SK-N-SH (cell line): ENCODE results near the gene SLC25A51. TPM values are rescaled to one million over a fixed set of nuclear protein-coding genes. Genes with fewer than 3 reads are reported as not detected.

Experiments
- CTCF ChIA-PET: fragments of 300-600, 350-600 bp; formaldehyde crosslinking; extraction: SDS; loops from one replicate; lab custom pipeline; 2021; lab: Yijun Ruan, JAX
- POLR2A ChIA-PET: fragments of 350-600 bp; sonication (Branson Sonifier 250); formaldehyde crosslinking; extraction: SDS; loops from one replicate; lab custom pipeline; 2020; ENCODE audit warnings: antibody characterized with exemption, inconsistent platforms; lab: Yijun Ruan, JAX
- DNase-seq: peaks from one replicate; pipeline ENCODE4 v3.0.0; 2012
- H2AFZ ChIP-seq: fragments of 200-600 bp; sonication (generic); 2 replicates; pipeline ENCODE4 v1.8.1; 2016; ENCODE audit warnings: antibody characterized with exemption, mild to moderate bottlenecking, low read depth
- H3F3A ChIP-seq: fragments of 200-600 bp; sonication (generic); replicated peaks from 2 replicates; pipeline ENCODE3; 2016; ENCODE audit warnings: antibody characterized with exemption, mild to moderate bottlenecking; ENCODE audit not compliant: insufficient read depth
- H3K27ac ChIP-seq, 2 experiments: fragments of 200-500 bp in 1 of 2; fragments of 200-600 bp in 1 of 2; sonication (Bioruptor generic) in 1 of 2; sonication (generic), shearing (Covaris generic) in 1 of 2; 2 replicates each; pipeline versions ENCODE4 v1.5.1 to v1.6.1; 2014 to 2016; ENCODE audit warnings: low read depth in 2 of 2, inconsistent platforms in 1 of 2, low read length in 1 of 2, mild to moderate bottlenecking in 1 of 2, mixed read lengths in 1 of 2
- H3K27me3 ChIP-seq: fragments of 200-600 bp; sonication (generic), shearing (Covaris generic); 2 replicates; pipeline ENCODE4 v1.6.1; 2016; ENCODE audit warnings: mixed run types; ENCODE audit not compliant: insufficient read depth
- H3K36me3 ChIP-seq, 2 experiments: fragments of 200-500 bp in 1 of 2; fragments of 200-600 bp in 1 of 2; sonication (Bioruptor generic) in 1 of 2; sonication (generic) in 1 of 2; replicated peaks in 1 of 2; 2 replicates each; pipeline versions ENCODE3 to v1.5.1; 2014 to 2016; ENCODE audit warnings: low read length in 1 of 2, mild to moderate bottlenecking in 1 of 2; ENCODE audit not compliant: insufficient read depth in 2 of 2, control insufficient read depth in 1 of 2
- H3K4me1 ChIP-seq, 2 experiments: fragments of 200-500 bp in 1 of 2; fragments of 200-600 bp in 1 of 2; sonication (Bioruptor generic) in 1 of 2; sonication (generic), shearing (Covaris generic) in 1 of 2; 2 replicates each; pipeline versions ENCODE4 v1.5.1 to v1.6.1; 2014 to 2016; ENCODE audit warnings: low read depth in 1 of 2, low read length in 1 of 2, mixed run types in 1 of 2; ENCODE audit not compliant: insufficient read depth in 2 of 2, control insufficient read depth in 1 of 2
- H3K4me2 ChIP-seq: fragments of 200-600 bp; sonication (generic), shearing (Covaris generic); 2 replicates; pipeline ENCODE4 v1.6.1; 2017; ENCODE audit warnings: mixed run types
- H3K4me3 ChIP-seq, 2 experiments: fragments of 200-500 bp in 1 of 2; fragments of 200-600 bp in 1 of 2; sonication (Bioruptor generic) in 1 of 2; sonication (generic), shearing (Covaris generic) in 1 of 2; 2 replicates each; pipeline versions ENCODE4 v1.5.1 to v1.8.1; 2014 to 2016; ENCODE audit warnings: low read depth in 2 of 2, inconsistent platforms in 1 of 2, low read length in 1 of 2, mild to moderate bottlenecking in 1 of 2, mixed read lengths in 1 of 2, moderate library complexity in 1 of 2
- H3K79me2 ChIP-seq: fragments of 200-600 bp; sonication (generic); 2 replicates; pipeline ENCODE4 v1.8.1; 2017; ENCODE audit warnings: mild to moderate bottlenecking; ENCODE audit not compliant: insufficient read depth
- H3K9ac ChIP-seq: fragments of 200-600 bp; sonication (generic); 2 replicates; pipeline ENCODE4 v1.6.1; 2017; ENCODE audit warnings: mixed run types
- H3K9me2 ChIP-seq: fragments of 200-600 bp; sonication (generic); 2 replicates; pipeline ENCODE4 v1.6.1; 2017; ENCODE audit warnings: mixed run types
- H3K9me3 ChIP-seq: fragments of 200-600 bp; sonication (generic); 2 replicates; pipeline ENCODE4 v1.6.1; 2017; ENCODE audit warnings: mixed run types, mild to moderate bottlenecking, moderate library complexity
- H4K20me1 ChIP-seq: fragments of 200-600 bp; sonication (generic); 2 replicates; pipeline ENCODE4 v1.6.1; 2017; ENCODE audit warnings: mild to moderate bottlenecking, mixed run types; ENCODE audit not compliant: insufficient read depth
- CHD2 ChIP-seq: fragments of 150-350 bp; IDR thresholded peaks from 2 replicates; pipeline ENCODE4 v1.6.1; 2018; ENCODE audit warnings: low read length; ENCODE audit not compliant: partially characterized antibody
- ELF1 ChIP-seq: IDR thresholded peaks from 2 replicates; pipeline ENCODE4 v1.4.0; 2012
- EP300 ChIP-seq, 2 experiments: IDR thresholded peaks; 2 replicates each; pipeline versions ENCODE4 v1.4.0 to v1.6.1; 2012; ENCODE audit warnings: borderline replicate concordance in 1 of 2, low read depth in 1 of 2, low read length in 1 of 2
- EZH2phosphoT487 ChIP-seq: fragments of 200-600 bp; sonication (generic); IDR thresholded peaks from 2 replicates; pipeline ENCODE4 v1.6.1; 2017; ENCODE audit warnings: low read depth, mixed run types, mild to moderate bottlenecking, antibody characterized with exemption, moderate library complexity, borderline replicate concordance
- FOSL2 ChIP-seq: IDR thresholded peaks from 2 replicates; pipeline ENCODE4 v1.4.0; 2012; ENCODE audit warnings: low read depth, mild to moderate bottlenecking, moderate library complexity, borderline replicate concordance
- FOXJ3 ChIP-seq: sonication (generic); formaldehyde crosslinking; IDR thresholded peaks from 2 replicates; pipeline ENCODE4 v1.5.1; 2020; ENCODE audit warnings: mild to moderate bottlenecking, missing genetic modification reagents
- JUND ChIP-seq: IDR thresholded peaks from 2 replicates; pipeline ENCODE4 v1.4.0; 2012
- MEF2A ChIP-seq: IDR thresholded peaks from 2 replicates; pipeline ENCODE4 v1.4.0; 2012; ENCODE audit warnings: low read depth, borderline replicate concordance
- NFIC ChIP-seq: IDR thresholded peaks from 2 replicates; pipeline ENCODE4 v1.4.0; 2012; ENCODE audit warnings: borderline replicate concordance
- NRF1 ChIP-seq: IDR thresholded peaks from 2 replicates; pipeline ENCODE4 v1.6.1; 2012; ENCODE audit warnings: low read depth, mild to moderate bottlenecking, low read length
- POLR2AphosphoS5 ChIP-seq: IDR thresholded peaks from 2 replicates; pipeline ENCODE4 v1.6.1; 2012; ENCODE audit warnings: low read depth, low read length
- RAD21 ChIP-seq: IDR thresholded peaks from 2 replicates; pipeline ENCODE4 v1.6.1; 2012; ENCODE audit warnings: mild to moderate bottlenecking, low read length
- RCOR1 ChIP-seq: fragments of 150-350 bp; IDR thresholded peaks from 2 replicates; pipeline ENCODE4 v1.6.1; 2017; ENCODE audit warnings: antibody characterized with exemption, low read length
- RFX5 ChIP-seq: IDR thresholded peaks from 2 replicates; pipeline ENCODE4 v1.6.1; 2012; ENCODE audit warnings: mild to moderate bottlenecking, improper control_type of control experiment, low read length
- SMC3 ChIP-seq: IDR thresholded peaks from 2 replicates; pipeline ENCODE4 v1.6.1; 2012; ENCODE audit warnings: low read depth, low read length, improper control_type of control experiment
- TCF12 ChIP-seq: IDR thresholded peaks from 2 replicates; pipeline ENCODE4 v1.4.0; 2012
- TEAD4 ChIP-seq: IDR thresholded peaks from 2 replicates; pipeline ENCODE4 v1.4.0; 2012; ENCODE audit warnings: mild to moderate bottlenecking, borderline replicate concordance; ENCODE audit not compliant: insufficient read depth
- YY1 ChIP-seq: IDR thresholded peaks from 2 replicates; pipeline ENCODE4 v1.4.0; 2012; ENCODE audit warnings: low read depth, mild to moderate bottlenecking
- WGBS: methylation state at CpG from one replicate; pipeline ENCODE4 v1.1.6; 2017; ENCODE audit warnings: low lambda C conversion rate; 5-methylcytosine and 5-hydroxymethylcytosine counted together
- polyA plus RNA-seq, 3 experiments: library from polyadenylated mRNA; depleted of rRNA; stranded (reverse); fragments of >200 nt; gene quantifications; 2 replicates each; pipeline ENCODE4 v1.2.3, GENCODE V29; 2012
- TF ChIP-seq, protein P1 (sequence below): fragments of 200-600 bp; sonication (generic); IDR thresholded peaks from 2 replicates; pipeline ENCODE4 v1.6.1; 2017; ENCODE audit warnings: antibody characterized with exemption, mild to moderate bottlenecking, moderate library complexity
- TF ChIP-seq, protein P2 (sequence below): IDR thresholded peaks from 2 replicates; pipeline ENCODE4 v1.4.0; 2012; ENCODE audit warnings: low read depth, borderline replicate concordance
- TF ChIP-seq, protein P3 (sequence below): IDR thresholded peaks from 2 replicates; pipeline ENCODE4 v1.4.0; 2012; ENCODE audit warnings: low read depth
- TF ChIP-seq, protein P4 (sequence below): IDR thresholded peaks from 2 replicates; pipeline ENCODE4 v1.6.1; 2012; ENCODE audit warnings: mild to moderate bottlenecking, low read depth, low read length, moderate library complexity
- TF ChIP-seq, protein P5 (sequence below): fragments of 150-350 bp; IDR thresholded peaks from 2 replicates; pipeline ENCODE4 v1.6.1; 2016; ENCODE audit warnings: mild to moderate bottlenecking, low read depth, low read length

The SLC25A51 gene
- polyA plus RNA-seq, 1 of the 3 experiments (the other 2 are of a cell fraction): 13.3 TPM

DNA sequence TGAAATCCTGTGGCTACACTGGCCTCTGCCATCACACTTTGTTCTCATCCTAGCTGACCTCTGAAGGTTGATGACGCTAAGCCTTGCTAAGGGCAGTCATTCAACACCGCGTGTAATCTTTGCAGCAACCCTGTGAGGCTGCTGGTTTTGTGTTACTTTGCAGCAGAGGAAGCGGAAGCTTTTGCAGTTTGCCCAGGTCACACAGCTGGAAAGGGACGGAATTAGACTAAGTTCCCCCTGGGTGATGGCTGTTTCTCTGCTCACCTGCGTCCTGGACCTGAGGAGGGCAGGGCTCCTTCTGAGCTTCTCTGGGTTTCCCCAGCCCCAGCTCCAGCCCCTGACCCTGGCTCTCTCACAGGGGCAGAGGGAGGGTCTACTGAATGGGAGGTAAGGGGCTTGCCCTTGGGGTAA, 7.3 kb upstream of the SLC25A51 start:
- Histone ChIP-seq H3K79me2 (no peaks in the 10 kb centered on the region), H3K4me2 (no peak overlapping the region), H3K9me3 (no peaks in the 10 kb centered on the region), H3K36me3 (peaks cover 3 to 7% of the 10 kb centered on the region in 2 experiments), H3K4me3 (no peak overlapping the region), H2AFZ (no peak overlapping the region), H3K27ac (no peak overlapping the region), H4K20me1 (no peaks in the 10 kb centered on the region), H3K9me2 (no peaks in the 10 kb centered on the region), H3K27me3 (no peaks in the 10 kb centered on the region), H3F3A (peaks cover 8% of the 10 kb centered on the region), H3K4me1 (peaks cover 5 to 7% of the 10 kb centered on the region in 2 experiments; a peak in 1 of 4 replicates), H3K9ac (no peak overlapping the region)
- 94% methylated on average over 4 of the region's 6 CpGs for WGBS
- CTCF ChIA-PET: interaction anchor here (0.8 to 6.7 kb wide), 11 partner anchors 27 to 490 kb away, joined by 3 to 124 read pairs (median 5); partner anchors contain the start of gene SHB
- no peak for TF ChIP-seq NFIC
- TF ChIP-seq NRF1: no peak
- TF ChIP-seq, protein P1, sequence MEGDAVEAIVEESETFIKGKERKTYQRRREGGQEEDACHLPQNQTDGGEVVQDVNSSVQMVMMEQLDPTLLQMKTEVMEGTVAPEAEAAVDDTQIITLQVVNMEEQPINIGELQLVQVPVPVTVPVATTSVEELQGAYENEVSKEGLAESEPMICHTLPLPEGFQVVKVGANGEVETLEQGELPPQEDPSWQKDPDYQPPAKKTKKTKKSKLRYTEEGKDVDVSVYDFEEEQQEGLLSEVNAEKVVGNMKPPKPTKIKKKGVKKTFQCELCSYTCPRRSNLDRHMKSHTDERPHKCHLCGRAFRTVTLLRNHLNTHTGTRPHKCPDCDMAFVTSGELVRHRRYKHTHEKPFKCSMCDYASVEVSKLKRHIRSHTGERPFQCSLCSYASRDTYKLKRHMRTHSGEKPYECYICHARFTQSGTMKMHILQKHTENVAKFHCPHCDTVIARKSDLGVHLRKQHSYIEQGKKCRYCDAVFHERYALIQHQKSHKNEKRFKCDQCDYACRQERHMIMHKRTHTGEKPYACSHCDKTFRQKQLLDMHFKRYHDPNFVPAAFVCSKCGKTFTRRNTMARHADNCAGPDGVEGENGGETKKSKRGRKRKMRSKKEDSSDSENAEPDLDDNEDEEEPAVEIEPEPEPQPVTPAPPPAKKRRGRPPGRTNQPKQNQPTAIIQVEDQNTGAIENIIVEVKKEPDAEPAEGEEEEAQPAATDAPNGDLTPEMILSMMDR: no peak
- TF ChIP-seq CHD2: no peak
- TF ChIP-seq, protein P2, sequence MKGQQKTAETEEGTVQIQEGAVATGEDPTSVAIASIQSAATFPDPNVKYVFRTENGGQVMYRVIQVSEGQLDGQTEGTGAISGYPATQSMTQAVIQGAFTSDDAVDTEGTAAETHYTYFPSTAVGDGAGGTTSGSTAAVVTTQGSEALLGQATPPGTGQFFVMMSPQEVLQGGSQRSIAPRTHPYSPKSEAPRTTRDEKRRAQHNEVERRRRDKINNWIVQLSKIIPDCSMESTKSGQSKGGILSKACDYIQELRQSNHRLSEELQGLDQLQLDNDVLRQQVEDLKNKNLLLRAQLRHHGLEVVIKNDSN: no peak
- no peak for TF ChIP-seq EP300 (IDR thresholded peaks at IDR 0.05; ENCODE audit: borderline replicate concordance in 1 of 2, low read depth in 1 of 2, low read length in 1 of 2)
- no peak for TF ChIP-seq RFX5
- TF ChIP-seq JUND: no peak
- TF ChIP-seq SMC3: no peak
- no peak for TF ChIP-seq FOXJ3 (CRISPR knock-in tag)
- no peak for TF ChIP-seq FOSL2
- no peak for TF ChIP-seq YY1
- TF ChIP-seq, protein P3, sequence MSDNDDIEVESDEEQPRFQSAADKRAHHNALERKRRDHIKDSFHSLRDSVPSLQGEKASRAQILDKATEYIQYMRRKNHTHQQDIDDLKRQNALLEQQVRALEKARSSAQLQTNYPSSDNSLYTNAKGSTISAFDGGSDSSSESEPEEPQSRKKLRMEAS: no peak
- TF ChIP-seq RCOR1: no peak
- TF ChIP-seq POLR2AphosphoS5: no peak
- POLR2A ChIA-PET: no interaction called here
- DNase-seq: no peak

DNA sequence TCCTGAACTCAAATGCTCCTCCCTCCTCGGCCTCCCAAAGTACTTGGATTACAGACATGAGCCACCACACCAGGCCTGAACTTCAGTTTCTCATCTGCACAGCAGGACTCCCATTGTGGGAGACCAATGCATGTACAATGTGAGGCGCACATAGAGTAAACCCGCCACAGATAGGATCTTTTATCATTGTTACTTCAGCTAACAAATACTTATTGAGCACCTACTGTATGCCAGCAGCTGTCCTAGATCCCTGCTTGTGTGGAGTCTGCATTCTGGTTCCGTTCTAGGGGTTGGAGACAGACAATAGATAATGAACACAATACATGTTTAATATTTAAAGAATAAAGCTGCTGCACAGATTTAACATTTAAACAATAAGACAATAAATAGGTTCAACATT, 6.3 kb upstream of the SLC25A51 start:
- peaks cover 5 to 7% of the 10 kb centered on the region in 2 experiments; a peak in 1 of 4 replicates for H3K4me1 ChIP-seq
- H4K20me1 ChIP-seq: no peaks in the 10 kb centered on the region
- H3K4me2 ChIP-seq: no peak overlapping the region
- ChIA-PET CTCF (interaction anchor here (0.7 to 6.7 kb wide), 8 partner anchors 28 to 757 kb away, joined by 3 to 124 read pairs (median 5); no protein-coding TSS in a partner anchor), POLR2A (interaction anchor here (0.6 kb wide), 1 partner anchor 23 kb away, joined by 4 read pairs; no protein-coding TSS in a partner anchor)
- no peaks in the 10 kb centered on the region for H3K27me3 ChIP-seq
- H3K9me3 ChIP-seq: no peaks in the 10 kb centered on the region
- H3K9ac ChIP-seq: no peak overlapping the region
- no peak overlapping the region for H3K4me3 ChIP-seq
- H3K9me2 ChIP-seq: no peaks in the 10 kb centered on the region
- peaks cover 4% of the 10 kb centered on the region for H3F3A ChIP-seq
- no peak overlapping the region for H2AFZ ChIP-seq
- H3K27ac ChIP-seq: no peak overlapping the region
- H3K79me2 ChIP-seq: no peaks in the 10 kb centered on the region
- H3K36me3 ChIP-seq: peaks cover 2 to 3% of the 10 kb centered on the region in 2 experiments
- 93% methylated on average over 4 of the region's 4 CpGs for WGBS
- DNase-seq: no peak
- TF ChIP-seq MEF2A (no peak), POLR2AphosphoS5 (no peak), TCF12 (no peak), RAD21 (no peak), TEAD4 (no peak), CHD2 (no peak), NFIC (no peak), ELF1 (no peak), EZH2phosphoT487 (no peak), FOXJ3 (CRISPR knock-in tag) (no peak)
- TF ChIP-seq, protein P4, sequence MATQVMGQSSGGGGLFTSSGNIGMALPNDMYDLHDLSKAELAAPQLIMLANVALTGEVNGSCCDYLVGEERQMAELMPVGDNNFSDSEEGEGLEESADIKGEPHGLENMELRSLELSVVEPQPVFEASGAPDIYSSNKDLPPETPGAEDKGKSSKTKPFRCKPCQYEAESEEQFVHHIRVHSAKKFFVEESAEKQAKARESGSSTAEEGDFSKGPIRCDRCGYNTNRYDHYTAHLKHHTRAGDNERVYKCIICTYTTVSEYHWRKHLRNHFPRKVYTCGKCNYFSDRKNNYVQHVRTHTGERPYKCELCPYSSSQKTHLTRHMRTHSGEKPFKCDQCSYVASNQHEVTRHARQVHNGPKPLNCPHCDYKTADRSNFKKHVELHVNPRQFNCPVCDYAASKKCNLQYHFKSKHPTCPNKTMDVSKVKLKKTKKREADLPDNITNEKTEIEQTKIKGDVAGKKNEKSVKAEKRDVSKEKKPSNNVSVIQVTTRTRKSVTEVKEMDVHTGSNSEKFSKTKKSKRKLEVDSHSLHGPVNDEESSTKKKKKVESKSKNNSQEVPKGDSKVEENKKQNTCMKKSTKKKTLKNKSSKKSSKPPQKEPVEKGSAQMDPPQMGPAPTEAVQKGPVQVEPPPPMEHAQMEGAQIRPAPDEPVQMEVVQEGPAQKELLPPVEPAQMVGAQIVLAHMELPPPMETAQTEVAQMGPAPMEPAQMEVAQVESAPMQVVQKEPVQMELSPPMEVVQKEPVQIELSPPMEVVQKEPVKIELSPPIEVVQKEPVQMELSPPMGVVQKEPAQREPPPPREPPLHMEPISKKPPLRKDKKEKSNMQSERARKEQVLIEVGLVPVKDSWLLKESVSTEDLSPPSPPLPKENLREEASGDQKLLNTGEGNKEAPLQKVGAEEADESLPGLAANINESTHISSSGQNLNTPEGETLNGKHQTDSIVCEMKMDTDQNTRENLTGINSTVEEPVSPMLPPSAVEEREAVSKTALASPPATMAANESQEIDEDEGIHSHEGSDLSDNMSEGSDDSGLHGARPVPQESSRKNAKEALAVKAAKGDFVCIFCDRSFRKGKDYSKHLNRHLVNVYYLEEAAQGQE: no peak
- TF ChIP-seq, protein P5, sequence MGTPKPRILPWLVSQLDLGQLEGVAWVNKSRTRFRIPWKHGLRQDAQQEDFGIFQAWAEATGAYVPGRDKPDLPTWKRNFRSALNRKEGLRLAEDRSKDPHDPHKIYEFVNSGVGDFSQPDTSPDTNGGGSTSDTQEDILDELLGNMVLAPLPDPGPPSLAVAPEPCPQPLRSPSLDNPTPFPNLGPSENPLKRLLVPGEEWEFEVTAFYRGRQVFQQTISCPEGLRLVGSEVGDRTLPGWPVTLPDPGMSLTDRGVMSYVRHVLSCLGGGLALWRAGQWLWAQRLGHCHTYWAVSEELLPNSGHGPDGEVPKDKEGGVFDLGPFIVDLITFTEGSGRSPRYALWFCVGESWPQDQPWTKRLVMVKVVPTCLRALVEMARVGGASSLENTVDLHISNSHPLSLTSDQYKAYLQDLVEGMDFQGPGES: no peak
